DND-41 (cell line): ENCODE results near the gene FAT1.

ENCODE experiments used
- ATAC-seq: fragments of 200-7000 bp; cut with Tn5 transposase; 3 replicates; pipeline ENCODE4 v1.9.1; 2021; ENCODE audit warnings: low read depth; ENCODE audit not compliant: insufficient read depth
- DNase-seq: peaks from one replicate; pipeline ENCODE4 v3.0.0-alpha.2; 2020
- H2AFZ ChIP-seq: 2 replicates; pipeline ENCODE4 v1.6.0; 2012; ENCODE audit warnings: low read depth, low read length
- H3K27ac ChIP-seq: 2 replicates; pipeline ENCODE4 v1.5.1; 2012; ENCODE audit warnings: low read length, inconsistent platforms
- H3K27me3 ChIP-seq: fragments of 200-600 bp; sonication (generic); 2 replicates; pipeline ENCODE4 v1.6.0; 2012; ENCODE audit warnings: low read length, mild to moderate bottlenecking, inconsistent platforms; ENCODE audit not compliant: insufficient read depth, poor library complexity
- H3K36me3 ChIP-seq: 2 replicates; pipeline ENCODE4 v1.5.1; 2012; ENCODE audit warnings: low read length, inconsistent platforms; ENCODE audit not compliant: insufficient read depth
- H3K4me1 ChIP-seq: 2 replicates; pipeline ENCODE4 v1.5.1; 2012; ENCODE audit warnings: mild to moderate bottlenecking, low read length; ENCODE audit not compliant: insufficient read depth
- H3K4me2 ChIP-seq: 2 replicates; pipeline ENCODE4 v1.6.0; 2012; ENCODE audit warnings: mild to moderate bottlenecking, moderate library complexity, low read length, inconsistent platforms; ENCODE audit not compliant: insufficient read depth
- H3K4me3 ChIP-seq, 2 experiments: fragments of 200-600 bp in 1 of 2; shearing (Covaris generic) in 1 of 2; 2 replicates each; pipeline ENCODE4 v1.5.1; 2012 to 2016; ENCODE audit warnings: inconsistent platforms in 2 of 2, low read length in 2 of 2, mild to moderate bottlenecking in 2 of 2, low read depth in 1 of 2, moderate library complexity in 1 of 2
- H3K79me2 ChIP-seq: 2 replicates; pipeline ENCODE4 v1.6.0; 2012; ENCODE audit warnings: low read length, inconsistent platforms; ENCODE audit not compliant: insufficient read depth
- H3K9ac ChIP-seq: 2 replicates; pipeline ENCODE4 v1.6.0; 2012; ENCODE audit warnings: low read depth, mild to moderate bottlenecking, inconsistent platforms, low read length, moderate library complexity
- H3K9me3 ChIP-seq: 2 replicates; pipeline ENCODE4 v1.5.1; 2012; ENCODE audit warnings: low read length, moderate library complexity, mild to moderate bottlenecking, inconsistent platforms; ENCODE audit not compliant: insufficient read depth, severe bottlenecking
- H4K20me1 ChIP-seq: 2 replicates; pipeline ENCODE4 v1.6.0; 2012; ENCODE audit warnings: low read length; ENCODE audit not compliant: insufficient read depth
- CTCF ChIP-seq: IDR thresholded peaks from 2 replicates; pipeline ENCODE4 v1.5.1; 2012; ENCODE audit warnings: borderline replicate concordance, low read length, moderate library complexity, mild to moderate bottlenecking; ENCODE audit not compliant: poor library complexity, severe bottlenecking; ENCODE audit errors: extremely low read depth
- EZH2 ChIP-seq: IDR thresholded peaks from 3 replicates; pipeline ENCODE4 v1.6.1; 2012; ENCODE audit warnings: borderline replicate concordance, low read depth, mild to moderate bottlenecking, moderate library complexity, low read length, inconsistent platforms; ENCODE audit not compliant: severe bottlenecking

Gene FAT1

GRCh38 chr4:186561748-186562147, 161.9 kb downstream of the FAT1 start:
- no peaks in the 10 kb centered on the region for H3K9me3 ChIP-seq
- no peak overlapping the region for H3K27ac ChIP-seq
- ATAC-seq (no peak), DNase-seq (no peak)
- no peaks in the 10 kb centered on the region for H3K79me2 ChIP-seq
- H3K27me3 ChIP-seq: no peaks in the 10 kb centered on the region
- no peaks in the 10 kb centered on the region for H4K20me1 ChIP-seq
- H3K4me2 ChIP-seq: no peak overlapping the region
- H3K4me1 ChIP-seq: no peaks in the 10 kb centered on the region
- TF ChIP-seq CTCF (no peak), EZH2 (no peak)
- no peak overlapping the region for H3K9ac ChIP-seq
- no peaks in the 10 kb centered on the region for H3K36me3 ChIP-seq
- no peak overlapping the region for H2AFZ ChIP-seq
- no peak overlapping the region for H3K4me3 ChIP-seq

GRCh38 chr4:186560647-186561046, 163.0 kb downstream of the FAT1 start:
- TF ChIP-seq EZH2 (no peak), CTCF (no peak)
- Histone ChIP-seq H3K9me3 (no peaks in the 10 kb centered on the region), H3K4me1 (no peaks in the 10 kb centered on the region), H4K20me1 (no peaks in the 10 kb centered on the region), H3K27me3 (no peaks in the 10 kb centered on the region), H3K27ac (no peak overlapping the region), H3K9ac (no peak overlapping the region), H3K4me2 (no peak overlapping the region), H3K4me3 (no peak overlapping the region), H3K36me3 (no peaks in the 10 kb centered on the region), H3K79me2 (no peaks in the 10 kb centered on the region), H2AFZ (no peak overlapping the region)
- DNase-seq (no peak), ATAC-seq (no peak)

- TF ChIP-seq CTCF: no peak
- TF ChIP-seq EZH2: no peak
- Histone ChIP-seq H3K36me3 (no peaks in the 10 kb centered on the region), H3K27me3 (no peaks in the 10 kb centered on the region), H4K20me1 (no peaks in the 10 kb centered on the region), H3K4me1 (no peaks in the 10 kb centered on the region), H3K4me3 (no peak overlapping the region), H3K27ac (no peak overlapping the region), H2AFZ (no peak overlapping the region), H3K9ac (no peak overlapping the region), H3K9me3 (peaks cover 2% of the 10 kb centered on the region), H3K4me2 (no peak overlapping the region), H3K79me2 (no peaks in the 10 kb centered on the region)
- DNase-seq (no peak), ATAC-seq (no peak)
These were observed 166.2 kb downstream of the FAT1 start for GRCh38 chr4:186557486-186557885.

- Histone ChIP-seq H4K20me1 (no peaks in the 10 kb centered on the region), H3K4me3 (no peak overlapping the region), H3K4me1 (no peaks in the 10 kb centered on the region), H3K4me2 (no peak overlapping the region), H3K27me3 (no peaks in the 10 kb centered on the region), H3K79me2 (no peaks in the 10 kb centered on the region), H3K9ac (no peak overlapping the region), H2AFZ (no peak overlapping the region), H3K9me3 (peaks cover 2% of the 10 kb centered on the region), H3K27ac (no peak overlapping the region), H3K36me3 (no peaks in the 10 kb centered on the region)
- DNase-seq (no peak), ATAC-seq (no peak)
- TF ChIP-seq CTCF: no peak
- no peak for TF ChIP-seq EZH2
These were observed 166.6 kb downstream of the FAT1 start for GRCh38 chr4:186557061-186557460.
